AG04450 (cell line): ENCODE measurements around the gene LIG4. TPM values are rescaled to one million over a fixed set of nuclear protein-coding genes. Genes with fewer than 3 reads are reported as not detected.

Source experiments
- CTCF ChIA-PET: fragments of 300-600, 350-600 bp; formaldehyde crosslinking; extraction: SDS; loops from one replicate; lab custom pipeline; 2022; ENCODE audit warnings: antibody characterized with exemption, inconsistent platforms; lab: Charles Lee
- POLR2A ChIA-PET: fragments of 350-600 bp; formaldehyde crosslinking; extraction: SDS; loops from one replicate; lab custom pipeline; 2021; ENCODE audit warnings: antibody characterized with exemption, inconsistent platforms; lab: Yijun Ruan, JAX
- DNase-seq: peaks from one replicate; pipeline ENCODE4 v3.0.0-alpha.2; 2011; ENCODE audit warnings: low read depth, low spot score
- H3K27ac ChIP-seq: one replicate; pipeline ENCODE4 v1.5.1; 2012; ENCODE audit warnings: low read depth, low read length, control low read depth
- H3K27me3 ChIP-seq: one replicate; pipeline ENCODE4 v1.6.0; 2012; ENCODE audit warnings: low read length; ENCODE audit not compliant: control insufficient read depth, insufficient read depth
- H3K4me3 ChIP-seq: 2 replicates; pipeline ENCODE4 v1.5.1; 2011; ENCODE audit warnings: mild to moderate bottlenecking, low read depth, low read length, control low read depth
- H3K9me3 ChIP-seq: 2 replicates; pipeline ENCODE4 v1.5.1; 2012; ENCODE audit warnings: low read length; ENCODE audit not compliant: control insufficient read depth, insufficient read depth
- polyA minus RNA-seq: library from RNA; depleted of rRNA, polyadenylated mRNA; stranded (reverse); fragments of >200 nt; gene quantifications from 2 replicates; pipeline ENCODE4 v1.2.3, GENCODE V29; 2011; rRNA and poly(A)+ RNA removed
- polyA plus RNA-seq: library from polyadenylated mRNA; depleted of rRNA; stranded (reverse); fragments of >200 nt; gene quantifications from 2 replicates; pipeline ENCODE4 v1.2.3, GENCODE V29; 2011; rRNA removed
- TF ChIP-seq, protein P1 (sequence below): IDR thresholded peaks from 2 replicates; pipeline ENCODE4 v1.5.1; 2011; ENCODE audit warnings: low read depth, low read length, control low read depth, inconsistent platforms

The LIG4 gene
- 7.5 and 10.4 TPM in 2 replicates for polyA plus RNA-seq
- polyA minus RNA-seq, result 2.5 and 5.0 TPM in 2 replicates

DNA sequence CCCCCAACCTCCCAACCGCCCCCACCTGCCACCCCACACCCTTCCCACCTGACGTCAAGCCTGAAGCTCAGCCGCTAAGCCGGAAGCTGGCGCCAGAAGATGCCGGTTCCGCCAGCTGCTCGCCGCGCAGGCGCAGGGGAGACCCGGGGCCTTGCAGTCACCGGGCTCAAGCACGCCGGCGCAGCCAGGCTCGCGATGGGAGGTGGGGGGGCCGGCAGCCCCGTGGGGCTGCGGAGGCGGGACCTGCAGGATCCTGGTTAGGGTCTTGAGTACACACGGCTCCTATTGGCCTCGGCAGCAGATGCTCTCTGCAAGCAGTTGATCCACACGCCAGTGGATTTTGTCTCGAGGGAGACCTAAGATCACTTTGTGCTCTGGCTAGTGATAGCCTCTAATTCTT, at the start of gene LIG4:
TSS of gene LIG4 (minus strand) at position 101 of the 400 bp plus-strand sequence. CDS start 4,268 bp downstream, outside the sequence.
- H3K4me3 ChIP-seq, result peak within 1 kb of the TSS; percentile 74
- TF ChIP-seq, protein P1, sequence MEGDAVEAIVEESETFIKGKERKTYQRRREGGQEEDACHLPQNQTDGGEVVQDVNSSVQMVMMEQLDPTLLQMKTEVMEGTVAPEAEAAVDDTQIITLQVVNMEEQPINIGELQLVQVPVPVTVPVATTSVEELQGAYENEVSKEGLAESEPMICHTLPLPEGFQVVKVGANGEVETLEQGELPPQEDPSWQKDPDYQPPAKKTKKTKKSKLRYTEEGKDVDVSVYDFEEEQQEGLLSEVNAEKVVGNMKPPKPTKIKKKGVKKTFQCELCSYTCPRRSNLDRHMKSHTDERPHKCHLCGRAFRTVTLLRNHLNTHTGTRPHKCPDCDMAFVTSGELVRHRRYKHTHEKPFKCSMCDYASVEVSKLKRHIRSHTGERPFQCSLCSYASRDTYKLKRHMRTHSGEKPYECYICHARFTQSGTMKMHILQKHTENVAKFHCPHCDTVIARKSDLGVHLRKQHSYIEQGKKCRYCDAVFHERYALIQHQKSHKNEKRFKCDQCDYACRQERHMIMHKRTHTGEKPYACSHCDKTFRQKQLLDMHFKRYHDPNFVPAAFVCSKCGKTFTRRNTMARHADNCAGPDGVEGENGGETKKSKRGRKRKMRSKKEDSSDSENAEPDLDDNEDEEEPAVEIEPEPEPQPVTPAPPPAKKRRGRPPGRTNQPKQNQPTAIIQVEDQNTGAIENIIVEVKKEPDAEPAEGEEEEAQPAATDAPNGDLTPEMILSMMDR, result no peak
- H3K9me3 ChIP-seq, result no peaks in the 10 kb centered on the region
- no peaks in the 10 kb centered on the region for H3K27me3 ChIP-seq
- peak; percentile 84 for DNase-seq
- ChIA-PET CTCF (no interaction called here), POLR2A (no interaction called here)
- H3K27ac ChIP-seq, result no peak within 1 kb of the TSS

DNA sequence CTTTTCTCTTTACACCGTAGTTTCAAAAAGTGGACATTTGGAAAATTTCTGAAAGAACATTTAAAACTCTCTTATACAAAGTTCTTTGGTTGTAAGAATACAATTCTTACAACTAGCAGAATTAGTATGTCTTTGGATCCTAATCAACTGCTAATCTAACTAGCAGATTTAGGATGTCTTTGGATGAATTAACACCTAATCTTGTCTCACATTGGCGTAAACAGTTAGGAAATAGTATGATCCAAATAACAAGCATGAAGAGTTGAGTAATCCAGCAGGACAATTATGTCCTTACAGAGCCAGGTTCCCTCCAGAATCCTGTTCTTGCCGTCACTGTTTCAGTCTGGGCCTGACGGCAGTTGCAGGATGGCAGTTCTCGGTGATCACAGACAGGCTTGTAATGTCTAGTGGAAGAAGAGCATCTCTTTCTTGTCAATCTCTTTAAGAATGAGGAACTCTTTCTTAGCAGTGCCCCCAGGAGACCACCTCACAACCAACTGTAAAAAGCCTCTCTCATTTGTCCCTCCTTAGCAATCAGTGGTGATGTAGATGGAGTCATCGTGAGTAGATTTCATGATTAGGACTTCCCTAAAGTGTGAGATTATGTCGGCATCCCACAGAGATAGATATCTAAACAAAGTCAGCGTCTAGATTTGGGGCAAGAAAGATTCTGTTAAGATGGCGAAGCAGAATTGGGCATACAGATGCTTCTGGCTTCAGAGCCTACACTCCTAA, 48.5 kb upstream of the LIG4 start:
- H3K27ac ChIP-seq, result no peak overlapping the region
- CTCF ChIA-PET, result no interaction called here

DNA sequence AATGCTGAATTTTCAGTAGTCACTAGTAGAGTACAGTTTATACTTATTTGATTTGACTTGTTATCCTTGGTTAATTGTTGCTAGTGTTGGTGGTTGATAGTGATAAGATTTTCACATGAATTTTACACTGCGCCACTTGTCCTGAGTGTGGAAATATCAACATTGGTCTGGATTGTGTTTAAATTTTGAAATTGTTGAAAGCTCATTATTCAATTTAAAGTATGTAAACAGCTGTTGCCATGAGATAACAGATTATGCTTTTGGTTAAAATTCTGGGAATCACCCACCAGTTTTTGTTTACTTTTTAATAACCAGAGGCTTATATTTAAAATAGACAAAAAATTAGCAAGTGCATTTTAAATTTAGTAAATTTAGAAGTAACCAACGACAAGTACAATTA, 41.9 kb upstream of the LIG4 start:
- CTCF ChIA-PET, result no interaction called here

More for the DNA sequence above, 48.5 kb upstream of the LIG4 start:
- DNase-seq, result no peak
- Histone ChIP-seq H3K27me3 (no peaks in the 10 kb centered on the region), H3K9me3 (no peaks in the 10 kb centered on the region), H3K4me3 (no peak overlapping the region)
- TF ChIP-seq, protein P1, result no peak
- POLR2A ChIA-PET, result no interaction called here

DNA sequence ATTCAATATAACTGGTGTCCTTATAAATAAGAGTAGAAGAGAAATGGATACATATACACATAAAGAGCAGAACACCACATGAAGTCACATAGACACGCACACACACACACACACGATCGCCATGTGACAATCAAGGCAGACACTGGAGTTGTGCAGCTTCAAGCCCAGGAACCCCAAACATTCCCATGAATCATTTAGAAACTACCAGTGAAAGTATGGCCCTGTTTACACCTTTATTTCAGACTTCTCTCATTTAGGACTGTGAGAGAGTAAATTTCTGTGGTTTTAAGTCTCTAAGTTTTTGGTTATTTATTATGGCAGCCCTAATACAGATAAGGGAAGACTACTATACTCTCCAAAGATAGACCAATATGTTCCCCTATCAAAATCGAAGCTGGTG, 33.8 kb upstream of the LIG4 start:
- Histone ChIP-seq H3K27me3 (no peaks in the 10 kb centered on the region), H3K4me3 (no peak overlapping the region), H3K9me3 (no peaks in the 10 kb centered on the region), H3K27ac (no peak overlapping the region)
- ChIA-PET CTCF (no interaction called here), POLR2A (no interaction called here)
- no peak for DNase-seq
- TF ChIP-seq, protein P1, result no peak

More for the DNA sequence above, 41.9 kb upstream of the LIG4 start:
- POLR2A ChIA-PET, result no interaction called here
- H3K27ac ChIP-seq, result no peak overlapping the region
- TF ChIP-seq, protein P1, result no peak
- no peaks in the 10 kb centered on the region for H3K9me3 ChIP-seq
- no peak for DNase-seq
- no peaks in the 10 kb centered on the region for H3K27me3 ChIP-seq
- no peak overlapping the region for H3K4me3 ChIP-seq

DNA sequence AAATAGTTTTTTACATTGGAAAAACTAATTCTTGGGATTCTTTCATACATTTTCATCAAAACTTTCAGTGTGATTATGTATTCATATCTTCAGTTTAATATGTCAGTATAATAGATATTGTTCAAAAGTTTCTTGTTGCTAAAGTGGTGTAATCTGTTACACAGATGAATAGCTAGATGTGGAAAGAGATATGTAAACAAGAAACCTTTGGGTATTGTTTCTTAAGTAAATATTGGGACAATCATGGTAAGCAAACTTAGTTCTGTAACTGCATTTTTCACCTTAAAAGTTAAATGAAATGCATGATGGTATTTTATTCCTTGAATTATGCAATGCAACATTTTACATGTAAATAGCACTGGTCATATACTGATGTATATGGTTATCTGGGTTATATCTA, 15.0 kb upstream of the LIG4 start:
- Histone ChIP-seq H3K27ac (no peak overlapping the region), H3K9me3 (no peaks in the 10 kb centered on the region), H3K27me3 (no peaks in the 10 kb centered on the region), H3K4me3 (no peak overlapping the region)
- ChIA-PET CTCF (interaction anchor here (2.1 kb wide), 1 partner anchor 40 kb away, joined by 4 read pairs; no protein-coding TSS in a partner anchor), POLR2A (no interaction called here)
- no peak for DNase-seq
- TF ChIP-seq, protein P1, result no peak
